HCT116 (cell line): Measurements from ENCODE around the gene CCDC191. TPM values are rescaled to one million over a fixed set of nuclear protein-coding genes. Genes with fewer than 3 reads are reported as not detected.

Experiments used
- ATAC-seq: fragments of 200-7000 bp; cut with Tn5 transposase; 2 replicates; pipeline ENCODE4 v1.9.1; 2020; ENCODE audit warnings: mild to moderate bottlenecking, moderate library complexity
- BruUV-seq: library from RNA; stranded (reverse); fragments of 400-500 nt; replicated peaks from 2 replicates; lab custom pipeline; 2021; lab: Mats Ljungman, UMichigan
- CTCF ChIA-PET: fragments of 300-600 bp; sonication (Branson Sonifier 250); formaldehyde crosslinking; loops from one replicate; lab custom pipeline; 2021; ENCODE audit warnings: antibody characterized with exemption; lab: Charles Lee
- POLR2A ChIA-PET: fragments of 300-600, 350-600 bp; sonication (Branson Sonifier 250); formaldehyde crosslinking; loops from one replicate; lab custom pipeline; 2021; ENCODE audit warnings: antibody characterized with exemption; lab: Charles Lee
- RAD21 ChIA-PET, 2 experiments: fragments of 300-600 bp; sonication (Branson Sonifier 250); formaldehyde crosslinking; loops; one replicate each; lab custom pipeline; 2023; ENCODE audit warnings: low total read pairs in 2 of 2; ENCODE audit not compliant: uncharacterized antibody in 2 of 2, unreplicated experiment in 2 of 2, low non-redundant PET in 1 of 2; lab: Charles Lee
- DNase-seq: peaks from one replicate; pipeline ENCODE4 v3.0.0-alpha.2; 2010; ENCODE audit warnings: low read depth, low spot score
- H2AFZ ChIP-seq: fragments of 200-600 bp; shearing (Covaris generic), sonication (generic); 2 replicates; pipeline ENCODE4 v1.6.1; 2017; ENCODE audit warnings: low read depth, mixed run types, mixed read lengths, antibody characterized with exemption, low read length; ENCODE audit not compliant: poor library complexity, severe bottlenecking
- H3K27ac ChIP-seq: 2 replicates; pipeline ENCODE4 v1.5.1; 2012; ENCODE audit warnings: low read depth, low read length
- H3K27me3 ChIP-seq: fragments of 200-600 bp; sonication (generic); 2 replicates; pipeline ENCODE4 v1.6.1; 2016; ENCODE audit warnings: mixed run types, low read length, mixed read lengths; ENCODE audit not compliant: insufficient read depth
- H3K36me3 ChIP-seq, 2 experiments: fragments of 200-500 bp in 1 of 2; fragments of 200-600 bp in 1 of 2; sonication (Bioruptor generic) in 1 of 2; sonication (generic) in 1 of 2; 2 replicates each; pipeline versions ENCODE4 v1.5.1 to v1.6.1; 2014 to 2016; ENCODE audit warnings: low read length in 2 of 2, inconsistent platforms in 1 of 2, mixed read lengths in 1 of 2, mixed run types in 1 of 2; ENCODE audit not compliant: insufficient read depth in 2 of 2, control insufficient read depth in 1 of 2
- H3K4me1 ChIP-seq, 2 experiments: fragments of 200-600 bp in 1 of 2; sonication (generic) in 1 of 2; 2 replicates each; pipeline versions ENCODE4 v1.5.1 to v1.6.1; 2012 to 2017; ENCODE audit warnings: low read length in 2 of 2, inconsistent platforms in 1 of 2, mild to moderate bottlenecking in 1 of 2, mixed read lengths in 1 of 2, mixed run types in 1 of 2, moderate library complexity in 1 of 2; ENCODE audit not compliant: insufficient read depth in 2 of 2, control insufficient read depth in 1 of 2
- H3K4me2 ChIP-seq: fragments of 200-600 bp; sonication (generic); 2 replicates; pipeline ENCODE4 v1.6.1; 2017; ENCODE audit warnings: mixed run types, low read length, mixed read lengths
- H3K4me3 ChIP-seq, 2 experiments: fragments of 200-600 bp in 1 of 2; sonication (generic) in 1 of 2; replicated peaks in 1 of 2; 2 replicates each; pipeline ENCODE4 v1.5.1; 2011 to 2016; ENCODE audit warnings: low read length in 2 of 2, control low read depth in 1 of 2, low read depth in 1 of 2, mild to moderate bottlenecking in 1 of 2, mixed read lengths in 1 of 2, mixed run types in 1 of 2
- H3K79me2 ChIP-seq: fragments of 200-600 bp; sonication (generic); 2 replicates; pipeline ENCODE4 v1.6.1; 2017; ENCODE audit warnings: mild to moderate bottlenecking, mixed run types, low read length, moderate library complexity, mixed read lengths; ENCODE audit not compliant: insufficient read depth
- H3K9ac ChIP-seq: fragments of 200-600 bp; sonication (generic); 2 replicates; pipeline ENCODE4 v1.6.1; 2016; ENCODE audit warnings: low read length, mixed read lengths
- H3K9me2 ChIP-seq: fragments of 200-600 bp; sonication (generic), shearing (Covaris generic); 2 replicates; pipeline ENCODE4 v1.6.1; 2017; ENCODE audit warnings: mixed run types, mild to moderate bottlenecking, moderate library complexity; ENCODE audit not compliant: insufficient read depth
- H3K9me3 ChIP-seq, 2 experiments: fragments of 200-500 bp in 1 of 2; fragments of 200-600 bp in 1 of 2; sonication (Bioruptor generic) in 1 of 2; sonication (generic) in 1 of 2; 2 replicates each; pipeline ENCODE4 v1.6.1; 2014 to 2017; ENCODE audit warnings: low read length in 2 of 2, mixed read lengths in 2 of 2, inconsistent platforms in 1 of 2, low read depth in 1 of 2, mild to moderate bottlenecking in 1 of 2, mixed run types in 1 of 2, moderate library complexity in 1 of 2; ENCODE audit not compliant: control insufficient read depth in 1 of 2, insufficient read depth in 1 of 2
- H4K20me1 ChIP-seq: fragments of 200-600 bp; sonication (generic), shearing (Covaris generic); 2 replicates; pipeline ENCODE4 v1.6.1; 2017; ENCODE audit warnings: mixed run types, mild to moderate bottlenecking, moderate library complexity; ENCODE audit not compliant: insufficient read depth
- CBX3 ChIP-seq: IDR thresholded peaks from 2 replicates; pipeline ENCODE4 v1.6.1; 2012; ENCODE audit warnings: low read depth
- CEBPB ChIP-seq: IDR thresholded peaks from 2 replicates; pipeline ENCODE4 v1.6.1; 2012; ENCODE audit warnings: low read depth
- CTCF ChIP-seq, 3 experiments: fragments of 200-600 bp in 1 of 3; sonication (generic) in 1 of 3; IDR thresholded peaks in 2 of 3; conservative IDR thresholded peaks in 1 of 3; 2 replicates each; pipeline ENCODE4 v1.5.1; 2012 to 2017; ENCODE audit warnings: low read depth in 2 of 3, low read length in 2 of 3, antibody characterized with exemption in 1 of 3, borderline replicate concordance in 1 of 3, control low read depth in 1 of 3, mild to moderate bottlenecking in 1 of 3, mixed read lengths in 1 of 3, mixed run types in 1 of 3, moderate library complexity in 1 of 3; ENCODE audit not compliant: insufficient read depth in 1 of 3
- EGR1 ChIP-seq: IDR thresholded peaks from 2 replicates; pipeline ENCODE4 v1.6.1; 2012; ENCODE audit warnings: low read depth
- EZH2 ChIP-seq: fragments of 200-600 bp; sonication (generic); IDR thresholded peaks from 2 replicates; pipeline ENCODE4 v1.6.1; 2017; ENCODE audit warnings: antibody characterized with exemption, mixed run types
- EZH2phosphoT487 ChIP-seq: fragments of 200-600 bp; IDR thresholded peaks from 2 replicates; pipeline ENCODE4 v1.6.1; 2018; ENCODE audit warnings: antibody characterized with exemption, borderline replicate concordance
- JUND ChIP-seq: IDR thresholded peaks from 2 replicates; pipeline ENCODE4 v1.6.1; 2012
- POLR2A ChIP-seq: IDR thresholded peaks from 2 replicates; pipeline ENCODE4 v1.7.0; 2011; ENCODE audit warnings: borderline replicate concordance; ENCODE audit not compliant: insufficient read depth, insufficient read length; ENCODE audit errors: extremely low read depth
- RAD21 ChIP-seq: IDR thresholded peaks from 2 replicates; pipeline ENCODE4 v1.6.1; 2012; ENCODE audit warnings: low read depth, mild to moderate bottlenecking
- REST ChIP-seq: IDR thresholded peaks from 2 replicates; pipeline ENCODE4 v1.6.1; 2012; ENCODE audit warnings: low read depth
- SP1 ChIP-seq: IDR thresholded peaks from 2 replicates; pipeline ENCODE4 v1.6.1; 2012; ENCODE audit warnings: low read depth
- SRF ChIP-seq: IDR thresholded peaks from 2 replicates; pipeline ENCODE4 v1.6.1; 2012; ENCODE audit warnings: low read depth
- TCF7L2 ChIP-seq: IDR thresholded peaks from 2 replicates; pipeline ENCODE4 v1.7.0; 2011; ENCODE audit warnings: borderline replicate concordance, inconsistent platforms; ENCODE audit not compliant: insufficient read depth, insufficient read length; ENCODE audit errors: extremely low read depth
- YY1 ChIP-seq: IDR thresholded peaks from 2 replicates; pipeline ENCODE4 v1.6.1; 2011; ENCODE audit warnings: low read length, low read depth, moderate library complexity, mild to moderate bottlenecking; ENCODE audit not compliant: insufficient replicate concordance; ENCODE audit errors: extremely low read depth
- ZBTB33 ChIP-seq: IDR thresholded peaks from 2 replicates; pipeline ENCODE4 v1.6.1; 2011; ENCODE audit warnings: mild to moderate bottlenecking, low read length, moderate library complexity; ENCODE audit not compliant: insufficient replicate concordance; ENCODE audit errors: extremely low read depth
- ZFX ChIP-seq: fragments of 450-650 bp; IDR thresholded peaks from 2 replicates; pipeline ENCODE4 v1.6.1; 2017
- intact Hi-C: fragments of 100-400 bp; cut with micrococcal nuclease; formaldehyde crosslinking; loops from 2 replicates; pipeline ENCODE4 v1.10.0; 2022
- total RNA-seq: library from RNA; stranded (reverse); gene quantifications from one replicate; pipeline ENCODE4 v1.2.1, GENCODE V29; 2021; ENCODE audit not compliant: unreplicated experiment

Gene CCDC191
- total RNA-seq, 1 experiment from 2014 or later: 4.1 TPM

DNA sequence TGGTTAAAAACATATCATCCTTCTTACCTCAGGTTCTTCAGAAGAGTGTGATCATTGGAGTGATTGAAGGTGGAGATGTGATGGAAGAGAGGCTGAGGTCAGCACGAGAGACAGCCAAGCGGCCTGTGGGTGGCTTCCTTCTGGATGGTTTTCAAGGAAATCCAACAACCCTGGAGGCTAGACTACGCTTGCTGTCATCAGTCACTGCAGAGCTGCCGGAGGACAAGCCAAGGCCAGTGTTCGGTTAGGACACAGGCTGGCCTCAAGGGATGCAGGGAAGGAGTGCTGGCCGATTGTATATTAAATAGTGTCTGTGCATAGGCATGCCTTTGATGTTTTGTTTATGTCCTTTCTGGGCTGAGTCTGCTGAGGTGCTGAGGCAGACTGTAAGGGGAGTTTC, 20.4 kb upstream of the CCDC191 start:
- peaks cover 49 to 66% of the 10 kb centered on the region in 2 experiments for H3K36me3 ChIP-seq
- intact Hi-C loops: no loop called here
- ATAC-seq (no peak), DNase-seq (no peak)
- no TSS peak for BruUV-seq
- H3K4me2 ChIP-seq: no peak overlapping the region
- no peaks in the 10 kb centered on the region for H3K27me3 ChIP-seq
- no peaks in the 10 kb centered on the region for H3K9me2 ChIP-seq
- H3K4me3 ChIP-seq: no peak overlapping the region
- H3K9ac ChIP-seq: no peak overlapping the region
- ChIA-PET CTCF (no interaction called here), RAD21 (no interaction called here), POLR2A (no interaction called here)
- H3K9me3 ChIP-seq: no peaks in the 10 kb centered on the region
- peaks cover 34% of the 10 kb centered on the region for H3K79me2 ChIP-seq
- no peak overlapping the region for H2AFZ ChIP-seq
- H3K27ac ChIP-seq: no peak overlapping the region
- H3K4me1 ChIP-seq: no peaks in the 10 kb centered on the region
- peaks cover 7% of the 10 kb centered on the region; the same call in 1 of the 2 replicates for H4K20me1 ChIP-seq
- no peak for TF ChIP-seq ZFX
- no peak for TF ChIP-seq RAD21
- TF ChIP-seq EZH2phosphoT487: no peak
- TF ChIP-seq YY1: no peak
- TF ChIP-seq ZBTB33: no peak
- TF ChIP-seq CBX3: no peak
- TF ChIP-seq CTCF (IDR thresholded peaks at IDR 0.05 in 2 of 3, conservative IDR thresholded peaks at IDR 0.05 in 1 of 3; ENCODE audit: borderline replicate concordance in 1 of 3, insufficient read depth in 1 of 3, low read depth in 2 of 3, low read length in 2 of 3): no peak
- no peak for TF ChIP-seq EZH2
- TF ChIP-seq REST: no peak
- TF ChIP-seq CEBPB: no peak
- TF ChIP-seq EGR1: no peak
- no peak for TF ChIP-seq POLR2A
- no peak for TF ChIP-seq SP1
- TF ChIP-seq TCF7L2: no peak
- no peak for TF ChIP-seq JUND
- no peak for TF ChIP-seq SRF
